Keratinocyte (primary cell): ENCODE data around the gene CACNG4. TPM values are rescaled to one million over a fixed set of nuclear protein-coding genes. Genes with fewer than 3 reads are reported as not detected.

ENCODE experiments used
- DNase-seq: peaks from one replicate; pipeline ENCODE4 v3.0.0-alpha.2; 2011; ENCODE audit warnings: low read depth, missing footprints, low spot score
- FAIRE-seq: peaks from 2 replicates; lab custom pipeline; 2011; peaks lifted over from hg19 to GRCh38; lab: Jason Lieb, UNC
- H2AFZ ChIP-seq: 2 replicates; pipeline ENCODE4 v1.6.0; 2012; ENCODE audit warnings: low read length, control low read depth, inconsistent platforms; ENCODE audit not compliant: control insufficient read depth
- H3K27ac ChIP-seq: 2 replicates; pipeline ENCODE4 v1.5.1; 2011; ENCODE audit warnings: low read length; ENCODE audit not compliant: control insufficient read depth, insufficient read depth
- H3K27me3 ChIP-seq: 3 replicates; pipeline ENCODE4 v1.6.0; 2011; ENCODE audit warnings: low read length; ENCODE audit not compliant: control insufficient read depth, insufficient read depth; ENCODE audit errors: extremely low read depth
- H3K36me3 ChIP-seq, 2 experiments: 2 replicates in 1 of 2; 3 replicates in 1 of 2; pipeline ENCODE4 v1.5.1; 2011; ENCODE audit warnings: low read length in 2 of 2, mild to moderate bottlenecking in 1 of 2; ENCODE audit not compliant: control insufficient read depth in 2 of 2, insufficient read depth in 2 of 2; ENCODE audit errors: extremely low read depth in 1 of 2
- H3K4me1 ChIP-seq: 3 replicates; pipeline ENCODE4 v1.5.1; 2011; ENCODE audit warnings: low read length; ENCODE audit not compliant: control insufficient read depth, insufficient read depth; ENCODE audit errors: extremely low read depth
- H3K4me2 ChIP-seq: 3 replicates; pipeline ENCODE4 v1.6.0; 2011; ENCODE audit warnings: low read depth, low read length; ENCODE audit not compliant: control insufficient read depth, insufficient read depth; ENCODE audit errors: extremely low read depth
- H3K4me3 ChIP-seq, 3 experiments: fragments of 200-600 bp in 1 of 3; sonication (generic) in 1 of 3; 2 replicates in 2 of 3; 3 replicates in 1 of 3; pipeline ENCODE4 v1.5.1; 2011 to 2016; ENCODE audit warnings: low read length in 3 of 3, mild to moderate bottlenecking in 3 of 3, control low read depth in 2 of 3, inconsistent platforms in 1 of 3, low read depth in 1 of 3, mixed read lengths in 1 of 3, mixed run types in 1 of 3, moderate library complexity in 1 of 3; ENCODE audit not compliant: control insufficient read depth in 2 of 3, insufficient read depth in 2 of 3; ENCODE audit errors: extremely low read depth in 1 of 3
- H3K79me2 ChIP-seq: 2 replicates; pipeline ENCODE4 v1.6.0; 2012; ENCODE audit warnings: low read length; ENCODE audit not compliant: control insufficient read depth, insufficient read depth
- H3K9ac ChIP-seq: 3 replicates; pipeline ENCODE4 v1.6.0; 2011; ENCODE audit warnings: low read length; ENCODE audit not compliant: control insufficient read depth, insufficient read depth; ENCODE audit errors: extremely low read depth
- H3K9me1 ChIP-seq: 3 replicates; pipeline ENCODE4 v1.6.0; 2011; ENCODE audit warnings: low read length; ENCODE audit not compliant: control insufficient read depth, insufficient read depth; ENCODE audit errors: extremely low read depth
- H3K9me3 ChIP-seq: 2 replicates; pipeline ENCODE4 v1.5.1; 2012; ENCODE audit warnings: low read depth, low read length; ENCODE audit not compliant: control insufficient read depth
- H4K20me1 ChIP-seq: 3 replicates; pipeline ENCODE4 v1.6.0; 2011; ENCODE audit warnings: low read length; ENCODE audit not compliant: control insufficient read depth, insufficient read depth; ENCODE audit errors: extremely low read depth
- CTCF ChIP-seq, 3 experiments: IDR thresholded peaks in 1 of 3; conservative IDR thresholded peaks in 1 of 3; optimal IDR thresholded peaks in 1 of 3; 2 replicates in 2 of 3; 3 replicates in 1 of 3; pipeline versions ENCODE3 to v1.5.1; 2011; ENCODE audit warnings: low read length in 3 of 3, mild to moderate bottlenecking in 3 of 3, moderate library complexity in 2 of 3, control low read depth in 1 of 3, inconsistent platforms in 1 of 3; ENCODE audit not compliant: insufficient read depth in 2 of 3; ENCODE audit errors: extremely low read depth in 1 of 3
- EZH2 ChIP-seq: IDR thresholded peaks from one replicate; pipeline ENCODE4 v1.6.1; 2012; ENCODE audit warnings: inconsistent platforms, mild to moderate bottlenecking, low read length, moderate library complexity
- dilution Hi-C: fragments of 300-500 bp; cut with MboI; formaldehyde crosslinking; loops from one replicate; pipeline ENCODE4 v1.7.0; 2020; ENCODE audit warnings: low sequenced_read_pairs; ENCODE audit not compliant: extremely low pct_ligation_motif_present
- polyA plus RNA-seq, 5 experiments: library from polyadenylated mRNA; depleted of rRNA in 3 of 5; stranded (reverse) in 3 of 5; stranded (forward) in 1 of 5; unstranded in 1 of 5; fragments of >200 nt; gene quantifications; 1 replicate in 1 of 5; 2 replicates in 3 of 5; 3 replicates in 1 of 5; pipeline versions ENCODE4 v1.2.1 to v1.2.3, GENCODE V29; 2011 to 2012; ENCODE audit warnings: missing spikeins in 2 of 5, low read depth in 1 of 5, low replicate concordance in 1 of 5

Gene CACNG4
- polyA plus RNA-seq, 1 donor (not counting 4 experiments of a cell fraction or from before 2014, with no cell fraction given) = not detected

- dilution Hi-C loops = no loop called here
Observed at GRCh38 chr17:67052720-67053437, 88.4 kb downstream of the CACNG4 start.

GRCh38 chr17:67053438-67054000 is 89.0 kb downstream of the CACNG4 start:
- Histone ChIP-seq H3K4me3 (no peak overlapping the region), H3K4me2 (no peak overlapping the region), H4K20me1 (no peaks in the 10 kb centered on the region), H3K27ac (no peak overlapping the region), H2AFZ (no peak overlapping the region), H3K9ac (no peak overlapping the region), H3K79me2 (no peaks in the 10 kb centered on the region), H3K36me3 (no peaks in the 10 kb centered on the region), H3K27me3 (peaks cover 4% of the 10 kb centered on the region), H3K9me1 (no peaks in the 10 kb centered on the region), H3K9me3 (no peaks in the 10 kb centered on the region), H3K4me1 (no peaks in the 10 kb centered on the region)
- TF ChIP-seq EZH2 = no peak
- no peak for TF ChIP-seq CTCF (optimal IDR thresholded peaks at IDR 0.05 in 1 of 3, IDR thresholded peaks at IDR 0.05 in 1 of 3, conservative IDR thresholded peaks at IDR 0.05 in 1 of 3; ENCODE audit: extremely low read depth in 1 of 3, insufficient read depth in 2 of 3, low read length in 3 of 3)
- DNase-seq (no peak), FAIRE-seq (no peak)
- dilution Hi-C loops = no loop called here

More at GRCh38 chr17:67052720-67053437, 88.4 kb downstream of the CACNG4 start:
- H3K9ac ChIP-seq = no peak overlapping the region
- H3K79me2 ChIP-seq = no peaks in the 10 kb centered on the region
- H3K27me3 ChIP-seq = peaks cover 4% of the 10 kb centered on the region
- H3K36me3 ChIP-seq = no peaks in the 10 kb centered on the region
- H3K9me1 ChIP-seq = no peaks in the 10 kb centered on the region
- H3K4me3 ChIP-seq = no peak overlapping the region
- DNase-seq (no peak), FAIRE-seq (no peak)
- TF ChIP-seq EZH2 = no peak
- TF ChIP-seq CTCF (optimal IDR thresholded peaks at IDR 0.05 in 1 of 3, IDR thresholded peaks at IDR 0.05 in 1 of 3, conservative IDR thresholded peaks at IDR 0.05 in 1 of 3; ENCODE audit: extremely low read depth in 1 of 3, insufficient read depth in 2 of 3, low read length in 3 of 3) = no peak
- no peaks in the 10 kb centered on the region for H3K4me1 ChIP-seq
- H3K27ac ChIP-seq = no peak overlapping the region
- no peak overlapping the region for H2AFZ ChIP-seq
- H3K9me3 ChIP-seq = no peaks in the 10 kb centered on the region
- H4K20me1 ChIP-seq = no peaks in the 10 kb centered on the region
- no peak overlapping the region for H3K4me2 ChIP-seq
